AG04450 (cell line): ENCODE data around the gene ARFGAP1. TPM values are rescaled to one million over a fixed set of nuclear protein-coding genes. Genes with fewer than 3 reads are reported as not detected.

Source experiments
- CTCF ChIA-PET: fragments of 300-600, 350-600 bp; formaldehyde crosslinking; extraction: SDS; loops from one replicate; lab custom pipeline; 2022; ENCODE audit warnings: antibody characterized with exemption, inconsistent platforms; lab: Charles Lee
- POLR2A ChIA-PET: fragments of 350-600 bp; formaldehyde crosslinking; extraction: SDS; loops from one replicate; lab custom pipeline; 2021; ENCODE audit warnings: antibody characterized with exemption, inconsistent platforms; lab: Yijun Ruan, JAX
- DNase-seq: peaks from one replicate; pipeline ENCODE4 v3.0.0-alpha.2; 2011; ENCODE audit warnings: low read depth, low spot score
- H3K27ac ChIP-seq: one replicate; pipeline ENCODE4 v1.5.1; 2012; ENCODE audit warnings: low read depth, low read length, control low read depth
- H3K27me3 ChIP-seq: one replicate; pipeline ENCODE4 v1.6.0; 2012; ENCODE audit warnings: low read length; ENCODE audit not compliant: control insufficient read depth, insufficient read depth
- H3K4me3 ChIP-seq: 2 replicates; pipeline ENCODE4 v1.5.1; 2011; ENCODE audit warnings: mild to moderate bottlenecking, low read depth, low read length, control low read depth
- H3K9me3 ChIP-seq: 2 replicates; pipeline ENCODE4 v1.5.1; 2012; ENCODE audit warnings: low read length; ENCODE audit not compliant: control insufficient read depth, insufficient read depth
- polyA plus RNA-seq: library from polyadenylated mRNA; depleted of rRNA; stranded (reverse); fragments of >200 nt; gene quantifications from 2 replicates; pipeline ENCODE4 v1.2.3, GENCODE V29; 2011
- TF ChIP-seq, protein P1 (sequence below): IDR thresholded peaks from 2 replicates; pipeline ENCODE4 v1.5.1; 2011; ENCODE audit warnings: low read depth, low read length, control low read depth, inconsistent platforms

Gene ARFGAP1
- polyA plus RNA-seq, 1 experiment, result 52.6 TPM

DNA sequence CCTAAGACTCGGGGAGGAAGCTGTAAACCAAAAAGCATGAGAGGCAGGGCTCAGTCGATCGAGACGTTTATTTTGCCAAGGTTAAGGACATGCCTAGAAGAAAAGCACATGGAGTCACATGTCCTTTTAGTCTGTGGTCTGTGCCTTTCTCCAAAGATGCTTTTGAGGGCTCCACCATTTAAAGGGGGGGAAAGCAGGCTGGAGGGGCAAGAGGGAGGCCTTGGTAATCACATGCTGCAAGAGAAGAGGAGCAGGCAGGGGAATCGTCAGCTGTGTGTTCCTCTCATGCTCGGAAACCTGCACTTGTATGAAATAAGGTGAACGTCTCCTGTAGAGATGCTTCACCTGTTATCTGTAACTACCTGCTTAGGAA is 47.5 kb upstream of the ARFGAP1 start:
- no peak for DNase-seq
- POLR2A ChIA-PET, result no interaction called here
- TF ChIP-seq, protein P1, sequence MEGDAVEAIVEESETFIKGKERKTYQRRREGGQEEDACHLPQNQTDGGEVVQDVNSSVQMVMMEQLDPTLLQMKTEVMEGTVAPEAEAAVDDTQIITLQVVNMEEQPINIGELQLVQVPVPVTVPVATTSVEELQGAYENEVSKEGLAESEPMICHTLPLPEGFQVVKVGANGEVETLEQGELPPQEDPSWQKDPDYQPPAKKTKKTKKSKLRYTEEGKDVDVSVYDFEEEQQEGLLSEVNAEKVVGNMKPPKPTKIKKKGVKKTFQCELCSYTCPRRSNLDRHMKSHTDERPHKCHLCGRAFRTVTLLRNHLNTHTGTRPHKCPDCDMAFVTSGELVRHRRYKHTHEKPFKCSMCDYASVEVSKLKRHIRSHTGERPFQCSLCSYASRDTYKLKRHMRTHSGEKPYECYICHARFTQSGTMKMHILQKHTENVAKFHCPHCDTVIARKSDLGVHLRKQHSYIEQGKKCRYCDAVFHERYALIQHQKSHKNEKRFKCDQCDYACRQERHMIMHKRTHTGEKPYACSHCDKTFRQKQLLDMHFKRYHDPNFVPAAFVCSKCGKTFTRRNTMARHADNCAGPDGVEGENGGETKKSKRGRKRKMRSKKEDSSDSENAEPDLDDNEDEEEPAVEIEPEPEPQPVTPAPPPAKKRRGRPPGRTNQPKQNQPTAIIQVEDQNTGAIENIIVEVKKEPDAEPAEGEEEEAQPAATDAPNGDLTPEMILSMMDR, result no peak

DNA sequence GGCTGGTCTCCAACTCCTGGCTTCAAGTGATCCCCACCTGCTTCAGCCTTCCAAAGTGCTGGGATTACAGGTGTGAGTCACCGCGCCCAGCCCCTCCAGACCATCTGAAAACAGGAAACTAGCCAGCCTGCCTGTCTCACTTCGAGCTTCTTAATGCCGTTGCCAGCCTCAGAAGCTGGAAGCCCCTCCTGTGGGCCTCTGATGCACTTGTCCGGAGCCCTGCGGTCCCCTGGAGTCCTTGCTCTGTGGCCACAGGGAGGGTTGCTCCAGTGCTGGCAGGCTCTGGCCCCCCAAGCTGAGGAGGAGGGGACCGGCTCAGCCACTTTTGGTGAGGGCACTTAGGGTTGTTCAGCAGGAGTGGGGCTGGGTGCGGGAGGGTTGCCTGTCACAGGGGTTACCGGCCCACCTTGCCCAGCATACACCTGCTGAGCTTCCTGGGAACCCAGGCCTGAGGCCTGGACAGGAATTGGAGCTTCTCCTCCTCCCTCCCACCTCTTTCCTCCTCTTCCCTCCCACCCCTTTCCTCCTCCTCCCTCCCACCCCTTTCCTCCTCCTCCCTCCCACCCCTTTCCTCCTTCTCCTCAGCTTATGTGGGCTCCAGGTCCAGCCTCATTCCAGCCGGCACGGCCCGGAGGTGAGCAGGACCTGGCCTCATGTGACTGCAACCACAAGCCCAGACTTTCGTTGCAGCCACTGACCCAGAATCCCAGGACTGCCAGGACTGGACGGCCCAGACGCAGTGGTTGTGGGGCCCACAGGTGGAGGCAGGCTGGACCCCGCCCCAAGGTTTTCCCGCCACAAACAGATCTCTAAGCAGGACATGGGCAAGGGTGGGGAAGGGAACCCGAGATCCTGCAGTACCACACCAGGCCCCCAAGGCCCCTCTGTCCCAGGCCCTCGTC is 46.3 kb upstream of the ARFGAP1 start:
- POLR2A ChIA-PET, result interaction anchor here (0.6 kb wide), 1 partner anchor 27 kb away, joined by 3 read pairs; no protein-coding TSS in a partner anchor
- CTCF ChIA-PET, result interaction anchor here (1.4 to 3.9 kb wide), 3 partner anchors 13 to 156 kb away, joined by 3 to 59 read pairs (median 27); partner anchors contain the start of gene YTHDF1
- TF ChIP-seq, protein P1, result no peak

More for the DNA sequence above, 47.5 kb upstream of the ARFGAP1 start:
- Histone ChIP-seq H3K4me3 (no peak overlapping the region), H3K27me3 (peaks cover 20% of the 10 kb centered on the region), H3K27ac (no peak overlapping the region), H3K9me3 (no peaks in the 10 kb centered on the region)
- CTCF ChIA-PET, result interaction anchor here (0.6 to 3.9 kb wide), 8 partner anchors 10 to 157 kb away, joined by 3 to 59 read pairs (median 20); partner anchors contain the start of genes BIRC7 and YTHDF1

DNA sequence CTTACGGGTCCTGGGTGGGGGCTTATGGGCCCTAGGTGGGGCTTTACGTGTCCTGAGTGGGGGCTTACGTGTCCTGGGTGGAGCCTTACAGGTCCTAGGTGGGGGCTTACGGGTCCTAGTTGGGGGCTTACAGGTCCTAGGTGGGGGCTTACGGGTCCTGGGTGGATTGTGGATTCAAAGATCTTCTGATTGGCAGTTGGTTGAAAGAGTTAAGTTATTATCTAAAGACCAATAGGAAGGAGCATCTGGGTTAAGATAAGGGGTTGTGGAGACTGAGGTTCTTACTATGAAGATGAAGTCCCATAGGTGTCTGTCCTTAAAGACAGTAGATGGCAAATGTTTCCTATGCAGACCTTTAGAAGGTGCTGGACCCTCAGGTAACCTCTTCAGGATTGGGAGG is 45.4 kb upstream of the ARFGAP1 start:
- TF ChIP-seq, protein P1, result no peak
- DNase-seq, result no peak
- CTCF ChIA-PET, result no interaction called here
- Histone ChIP-seq H3K9me3 (no peaks in the 10 kb centered on the region), H3K27me3 (peaks cover 5% of the 10 kb centered on the region), H3K4me3 (no peak overlapping the region), H3K27ac (no peak overlapping the region)
- POLR2A ChIA-PET, result no interaction called here

More for the DNA sequence above, 46.3 kb upstream of the ARFGAP1 start:
- no peak for DNase-seq
- H3K9me3 ChIP-seq, result no peaks in the 10 kb centered on the region
- H3K27me3 ChIP-seq, result peaks cover 10% of the 10 kb centered on the region
- no peak overlapping the region for H3K4me3 ChIP-seq
- H3K27ac ChIP-seq, result no peak overlapping the region

DNA sequence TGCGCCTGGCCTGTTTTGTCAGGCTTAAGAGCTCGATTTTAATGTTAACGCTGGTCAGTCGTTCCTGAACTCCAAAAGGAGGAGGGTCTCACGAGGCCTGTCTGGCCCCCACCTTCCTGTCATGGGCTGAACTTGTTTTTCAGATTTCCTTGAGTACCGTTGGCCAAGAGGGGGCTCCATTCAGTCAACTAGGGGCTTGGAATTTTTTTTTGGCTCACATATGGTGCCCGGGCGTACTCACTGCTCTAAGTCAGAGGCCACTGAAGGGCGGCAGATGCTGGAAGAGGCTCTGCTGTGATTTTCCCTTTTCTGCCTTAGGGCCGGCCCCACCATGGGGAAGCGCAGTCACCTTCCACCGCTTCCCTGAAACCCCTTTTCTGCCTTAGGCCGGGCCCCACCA is 43.8 kb upstream of the ARFGAP1 start:
- no peak for DNase-seq
- TF ChIP-seq, protein P1, result no peak
- no peak overlapping the region for H3K4me3 ChIP-seq
- no peaks in the 10 kb centered on the region; the same call in 1 of the 2 replicates for H3K9me3 ChIP-seq
- ChIA-PET POLR2A (no interaction called here), CTCF (interaction anchor here (0.6 to 1.1 kb wide), 3 partner anchors 8 to 874 kb away, joined by 3 to 4 read pairs (median 3); no protein-coding TSS in a partner anchor)
- no peaks in the 10 kb centered on the region for H3K27me3 ChIP-seq
- no peak overlapping the region for H3K27ac ChIP-seq
